OCI-LY1 (cell line): ENCODE data around the gene SPSB3.

ENCODE experiments used
- EZH2 ChIP-seq: fragments of 200-600 bp; sonication (generic), shearing (Covaris generic); IDR thresholded peaks from 2 replicates; pipeline ENCODE4 v1.8.0; 2017; ENCODE audit warnings: borderline replicate concordance, mixed run types, mild to moderate bottlenecking, antibody characterized with exemption, low read length, moderate library complexity, mixed read lengths
- TF ChIP-seq, protein P1 (sequence below): fragments of 200-600 bp; sonication (generic), shearing (Covaris generic); IDR thresholded peaks from 2 replicates; pipeline ENCODE4 v1.5.1; 2017; ENCODE audit warnings: mild to moderate bottlenecking, antibody characterized with exemption, low read length, moderate library complexity, mixed read lengths

DNA sequence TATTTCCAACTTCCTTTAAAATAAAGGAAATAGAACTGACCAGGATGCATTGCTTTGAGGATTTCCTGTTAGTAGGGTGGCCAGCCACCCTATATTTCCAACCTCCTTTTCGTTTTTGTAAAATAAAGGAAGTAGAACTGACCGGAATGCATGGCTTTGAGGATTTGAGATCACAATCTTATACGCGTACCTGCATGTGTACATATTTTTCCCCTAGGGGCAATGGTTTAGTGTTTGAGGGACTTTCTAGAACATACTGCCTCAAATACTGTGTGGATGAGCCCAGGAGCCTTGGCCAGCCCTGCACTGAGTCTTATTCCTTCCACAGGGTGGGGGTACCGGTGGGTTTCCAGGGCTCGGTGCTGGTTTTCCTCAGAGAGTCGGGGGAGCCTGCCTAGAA lies 50.8 kb downstream of the SPSB3 start:
- TF ChIP-seq, protein P1, sequence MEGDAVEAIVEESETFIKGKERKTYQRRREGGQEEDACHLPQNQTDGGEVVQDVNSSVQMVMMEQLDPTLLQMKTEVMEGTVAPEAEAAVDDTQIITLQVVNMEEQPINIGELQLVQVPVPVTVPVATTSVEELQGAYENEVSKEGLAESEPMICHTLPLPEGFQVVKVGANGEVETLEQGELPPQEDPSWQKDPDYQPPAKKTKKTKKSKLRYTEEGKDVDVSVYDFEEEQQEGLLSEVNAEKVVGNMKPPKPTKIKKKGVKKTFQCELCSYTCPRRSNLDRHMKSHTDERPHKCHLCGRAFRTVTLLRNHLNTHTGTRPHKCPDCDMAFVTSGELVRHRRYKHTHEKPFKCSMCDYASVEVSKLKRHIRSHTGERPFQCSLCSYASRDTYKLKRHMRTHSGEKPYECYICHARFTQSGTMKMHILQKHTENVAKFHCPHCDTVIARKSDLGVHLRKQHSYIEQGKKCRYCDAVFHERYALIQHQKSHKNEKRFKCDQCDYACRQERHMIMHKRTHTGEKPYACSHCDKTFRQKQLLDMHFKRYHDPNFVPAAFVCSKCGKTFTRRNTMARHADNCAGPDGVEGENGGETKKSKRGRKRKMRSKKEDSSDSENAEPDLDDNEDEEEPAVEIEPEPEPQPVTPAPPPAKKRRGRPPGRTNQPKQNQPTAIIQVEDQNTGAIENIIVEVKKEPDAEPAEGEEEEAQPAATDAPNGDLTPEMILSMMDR, result no peak
- TF ChIP-seq EZH2, result no peak
